Stimulated activated naive CD8-positive, alpha-beta T cell treated with anti-CD3 and anti-CD28 coated beads, Interleukin-15, Interleukin-2, amounts not matched to agents 100 ng/mL and 50 ng/mL, for 24 hours (primary cell): ENCODE measurements around the gene DNAH14.
"Not testable (repeated sequence)": the region's sequence is repeated elsewhere in the genome, so short reads cannot be mapped to it uniquely, and the experiment has no call there.

ENCODE experiments used
- H3K27ac Mint-ChIP-seq: one replicate; pipeline ENCODE4 v1.8.0; 2021; ENCODE audit warnings: mild to moderate bottlenecking, mixed read lengths
- H3K27me3 Mint-ChIP-seq: one replicate; pipeline ENCODE4 v1.8.0; 2021; ENCODE audit warnings: mixed read lengths
- H3K36me3 Mint-ChIP-seq: one replicate; pipeline ENCODE4 v1.8.0; 2021; ENCODE audit warnings: low read depth, mixed read lengths
- H3K4me1 Mint-ChIP-seq: one replicate; pipeline ENCODE4 v1.8.0; 2021; ENCODE audit warnings: low read depth, mixed read lengths
- H3K4me3 Mint-ChIP-seq: one replicate; pipeline ENCODE4 v1.8.0; 2021; ENCODE audit warnings: mild to moderate bottlenecking, mixed read lengths
- H3K9me3 Mint-ChIP-seq: one replicate; pipeline ENCODE4 v1.8.0; 2021; ENCODE audit warnings: mixed read lengths

The DNAH14 gene

GRCh38 chr1:225201447-225201846, 272.0 kb downstream of the DNAH14 start:
- H3K36me3 Mint-ChIP-seq, result no peaks in the 10 kb centered on the region
- H3K4me3 Mint-ChIP-seq, result no peak overlapping the region
- H3K4me1 Mint-ChIP-seq, result no peaks in the 10 kb centered on the region
- H3K27ac Mint-ChIP-seq, result no peak overlapping the region
- H3K9me3 Mint-ChIP-seq, result peaks cover 4% of the 10 kb centered on the region
- peaks cover 5% of the 10 kb centered on the region for H3K27me3 Mint-ChIP-seq

DNA sequence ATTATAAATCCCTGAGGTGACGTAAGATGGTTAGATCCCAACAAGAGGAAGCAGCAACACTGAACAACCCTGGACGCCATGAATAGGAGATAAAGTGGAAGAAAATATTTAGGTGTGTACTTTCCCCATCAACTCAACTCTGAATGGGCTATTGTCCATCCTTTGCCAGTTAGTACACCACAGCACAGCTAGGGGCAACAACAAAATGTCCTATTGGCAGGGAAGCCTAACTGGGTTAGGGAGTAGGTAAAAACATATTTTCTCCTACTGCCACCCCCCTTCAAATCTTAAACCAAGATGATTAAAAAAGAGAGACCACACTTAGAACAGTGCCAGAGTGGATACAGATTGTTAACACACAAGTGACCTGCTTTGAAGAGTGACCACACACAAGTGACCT, 278.3 kb downstream of the DNAH14 start:
- H3K27me3 Mint-ChIP-seq, result peaks cover 13% of the 10 kb centered on the region
- H3K27ac Mint-ChIP-seq, result no peak overlapping the region
- no peaks in the 10 kb centered on the region for H3K36me3 Mint-ChIP-seq
- H3K4me1 Mint-ChIP-seq, result no peaks in the 10 kb centered on the region
- H3K4me3 Mint-ChIP-seq, result no peak overlapping the region
- H3K9me3 Mint-ChIP-seq, result peaks cover 9% of the 10 kb centered on the region

DNA sequence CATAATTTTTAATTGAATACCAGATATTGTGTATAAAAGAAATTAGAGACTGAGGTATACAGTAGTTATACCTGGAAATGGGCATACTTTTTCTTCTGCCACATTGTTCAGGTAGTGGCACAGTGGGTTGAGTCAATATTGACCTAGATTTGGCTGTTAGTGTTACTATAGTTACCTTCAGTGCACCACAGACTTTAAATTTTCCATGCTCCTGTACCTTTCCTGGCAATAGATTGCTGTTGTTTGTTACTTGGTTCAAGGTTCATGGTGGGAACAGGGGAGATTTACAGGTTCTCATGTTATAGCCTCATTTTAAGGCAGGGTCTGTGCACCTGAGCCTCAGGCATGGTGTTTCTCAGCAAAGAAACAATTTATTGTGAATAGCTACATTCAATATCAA, 279.7 kb downstream of the DNAH14 start:
- Mint-ChIP-seq H3K27me3 (peaks cover 13% of the 10 kb centered on the region), H3K36me3 (no peaks in the 10 kb centered on the region), H3K4me1 (no peaks in the 10 kb centered on the region), H3K27ac (no peak overlapping the region), H3K9me3 (peaks cover 9% of the 10 kb centered on the region), H3K4me3 (no peak overlapping the region)

DNA sequence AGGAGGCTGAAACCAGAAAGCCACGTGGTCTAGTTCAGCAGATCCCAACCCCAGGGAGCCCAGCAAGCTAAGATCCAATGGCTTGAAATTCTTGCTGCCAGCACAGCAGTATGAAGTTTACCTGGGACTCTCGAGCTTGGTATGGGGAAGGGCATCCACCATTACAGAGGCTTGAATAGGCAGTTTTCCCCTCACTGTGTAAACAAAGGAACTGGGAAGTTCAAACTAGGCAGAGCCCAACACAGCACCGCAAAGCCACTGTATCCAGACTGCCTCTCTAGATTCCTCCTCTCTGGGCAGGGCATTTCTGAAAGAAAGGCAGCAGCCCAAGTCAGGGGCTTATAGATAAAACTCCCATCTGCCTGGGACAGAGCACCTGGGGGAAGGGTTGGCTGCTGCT, 280.7 kb downstream of the DNAH14 start:
- H3K27ac Mint-ChIP-seq, H3K4me3 Mint-ChIP-seq, H3K4me1 Mint-ChIP-seq, H3K9me3 Mint-ChIP-seq, H3K36me3 Mint-ChIP-seq, H3K27me3 Mint-ChIP-seq: not testable (repeated sequence)

- not testable (repeated sequence) for H3K36me3 Mint-ChIP-seq, H3K4me1 Mint-ChIP-seq, H3K27ac Mint-ChIP-seq, H3K27me3 Mint-ChIP-seq, H3K4me3 Mint-ChIP-seq, H3K9me3 Mint-ChIP-seq
These were observed 282.4 kb downstream of the DNAH14 start for GRCh38 chr1:225211694-225212442.

DNA sequence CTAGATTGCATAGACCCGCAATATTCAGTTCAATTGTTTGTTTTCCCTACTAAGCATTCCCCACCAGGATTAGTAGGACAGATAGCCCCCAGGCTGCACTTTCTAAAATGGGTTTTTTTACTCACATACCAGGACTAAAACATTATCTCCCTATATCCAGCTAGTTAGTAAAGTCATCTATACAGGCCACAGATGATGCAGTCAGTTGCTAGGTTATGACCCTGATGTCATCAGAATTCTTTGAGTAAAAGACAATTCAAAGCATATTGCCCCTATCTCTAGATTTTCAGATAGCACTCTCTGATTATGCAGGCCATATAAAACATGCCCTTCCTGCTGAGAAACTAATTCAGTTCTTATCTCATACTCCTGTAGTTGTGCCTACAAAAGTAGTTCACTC, 294.8 kb downstream of the DNAH14 start:
- H3K27me3 Mint-ChIP-seq, result peaks cover 5% of the 10 kb centered on the region
- no peak overlapping the region for H3K4me3 Mint-ChIP-seq
- H3K4me1 Mint-ChIP-seq, result no peaks in the 10 kb centered on the region
- no peak overlapping the region for H3K27ac Mint-ChIP-seq
- no peaks in the 10 kb centered on the region for H3K9me3 Mint-ChIP-seq
- no peaks in the 10 kb centered on the region for H3K36me3 Mint-ChIP-seq

DNA sequence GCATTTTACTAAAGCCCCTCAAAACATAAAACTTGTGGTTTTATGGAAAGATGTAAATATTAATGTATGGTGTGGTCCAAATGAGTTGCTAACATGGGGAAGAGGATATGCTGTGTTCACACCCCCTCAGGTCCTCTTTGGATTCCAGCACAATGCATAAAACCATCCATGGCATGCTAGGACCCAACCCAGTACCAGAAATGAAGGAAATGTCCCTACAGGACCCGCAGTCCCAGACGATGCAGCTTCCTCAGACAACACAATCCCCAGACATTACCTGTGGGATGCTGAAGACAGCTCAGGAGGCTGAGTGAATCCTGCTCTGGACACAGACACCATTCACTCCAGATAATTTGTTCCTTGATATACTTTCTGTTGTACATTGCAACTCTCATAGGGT, 296.2 kb downstream of the DNAH14 start:
- no peaks in the 10 kb centered on the region for H3K27me3 Mint-ChIP-seq
- H3K36me3 Mint-ChIP-seq, result no peaks in the 10 kb centered on the region
- H3K4me3 Mint-ChIP-seq, result no peak overlapping the region
- H3K9me3 Mint-ChIP-seq, result no peaks in the 10 kb centered on the region
- H3K4me1 Mint-ChIP-seq, result no peaks in the 10 kb centered on the region
- H3K27ac Mint-ChIP-seq, result no peak overlapping the region

DNA sequence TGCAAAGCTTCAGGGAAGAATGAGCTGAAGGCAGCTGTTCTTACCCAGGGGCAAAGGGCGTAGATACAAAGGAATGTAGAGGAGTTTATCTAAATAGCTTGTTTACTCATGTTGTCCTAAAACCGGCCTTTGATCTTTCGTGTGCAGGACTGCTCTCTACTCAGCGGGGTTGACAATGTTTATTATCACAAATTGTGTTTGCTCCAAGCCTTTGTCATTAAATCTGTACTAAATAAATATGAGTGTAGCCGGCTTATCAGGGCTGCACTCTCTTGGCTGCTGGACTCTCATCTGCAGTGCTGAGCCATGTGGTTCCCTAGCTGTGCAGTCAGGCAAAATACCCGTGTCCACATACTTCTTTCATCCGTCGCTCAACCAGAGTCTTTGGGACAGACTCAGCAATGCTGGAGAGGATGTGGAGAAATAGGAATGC, 299.4 kb downstream of the DNAH14 start:
- Mint-ChIP-seq H3K27ac (no peak overlapping the region), H3K9me3 (no peaks in the 10 kb centered on the region), H3K27me3 (no peaks in the 10 kb centered on the region), H3K4me3 (no peak overlapping the region), H3K36me3 (no peaks in the 10 kb centered on the region), H3K4me1 (no peaks in the 10 kb centered on the region)

GRCh38 chr1:225229429-225229828, 300.0 kb downstream of the DNAH14 start:
- not testable (repeated sequence) for H3K4me3 Mint-ChIP-seq, H3K9me3 Mint-ChIP-seq, H3K27ac Mint-ChIP-seq, H3K4me1 Mint-ChIP-seq, H3K27me3 Mint-ChIP-seq, H3K36me3 Mint-ChIP-seq

GRCh38 chr1:225230483-225230882, 301.0 kb downstream of the DNAH14 start:
- H3K36me3 Mint-ChIP-seq, result no peaks in the 10 kb centered on the region
- no peaks in the 10 kb centered on the region for H3K4me1 Mint-ChIP-seq
- H3K27me3 Mint-ChIP-seq, result no peaks in the 10 kb centered on the region
- H3K9me3 Mint-ChIP-seq, result no peaks in the 10 kb centered on the region
- no peak overlapping the region for H3K27ac Mint-ChIP-seq
- H3K4me3 Mint-ChIP-seq, result no peak overlapping the region

DNA sequence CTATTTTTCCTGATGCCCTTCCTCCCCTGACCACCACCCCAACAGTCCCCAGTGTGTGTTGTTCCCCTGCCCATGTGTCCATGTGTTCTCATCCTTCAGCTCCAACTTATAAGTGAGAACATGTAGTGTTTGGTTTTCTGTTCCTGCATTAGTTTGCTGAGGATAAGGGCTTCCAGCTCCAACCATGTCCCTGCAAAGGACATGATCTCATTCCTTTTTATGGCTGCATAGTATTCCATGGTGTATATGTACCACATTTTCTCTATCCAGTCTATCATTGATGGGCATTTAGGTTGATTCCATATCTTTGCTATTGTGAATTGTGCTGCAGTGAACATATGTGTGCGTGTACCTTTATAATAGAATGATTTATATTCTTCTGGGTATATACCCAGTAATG, 303.5 kb downstream of the DNAH14 start:
- not testable (repeated sequence) for H3K27ac Mint-ChIP-seq, H3K4me1 Mint-ChIP-seq, H3K4me3 Mint-ChIP-seq, H3K36me3 Mint-ChIP-seq
- H3K27me3 Mint-ChIP-seq, result peaks cover 16% of the 10 kb centered on the region
- H3K9me3 Mint-ChIP-seq, result peaks cover 19% of the 10 kb centered on the region

- no peak overlapping the region for H3K4me3 Mint-ChIP-seq
- no peaks in the 10 kb centered on the region for H3K36me3 Mint-ChIP-seq
- H3K9me3 Mint-ChIP-seq, result peaks cover 3% of the 10 kb centered on the region
- H3K27me3 Mint-ChIP-seq, result peaks cover 28% of the 10 kb centered on the region
- H3K4me1 Mint-ChIP-seq, result no peaks in the 10 kb centered on the region
- no peak overlapping the region for H3K27ac Mint-ChIP-seq
These were observed 313.1 kb downstream of the DNAH14 start for GRCh38 chr1:225242611-225243010.

DNA sequence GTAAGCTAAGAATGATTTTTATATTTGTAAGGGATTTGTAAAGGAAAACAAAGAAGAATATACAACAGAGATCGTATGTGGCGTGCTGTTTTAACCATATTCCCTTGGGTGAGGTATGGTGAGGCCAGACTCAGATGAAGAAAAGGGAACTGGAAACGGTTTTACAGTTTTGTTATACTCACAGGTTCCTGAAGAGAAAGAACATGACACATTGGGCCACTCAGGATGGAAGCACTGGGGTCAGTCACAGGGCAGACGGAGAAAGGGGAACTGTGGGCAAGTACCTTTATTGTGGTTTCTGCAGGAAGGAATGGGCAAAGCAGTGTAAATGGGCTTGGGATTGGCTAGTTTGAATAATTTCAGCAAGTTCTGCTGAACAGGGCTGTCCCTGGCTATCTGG, 321.0 kb downstream of the DNAH14 start:
- no peak overlapping the region for H3K4me3 Mint-ChIP-seq
- peaks cover 5% of the 10 kb centered on the region for H3K4me1 Mint-ChIP-seq
- H3K36me3 Mint-ChIP-seq, result no peaks in the 10 kb centered on the region
- no peak overlapping the region for H3K27ac Mint-ChIP-seq
- H3K27me3 Mint-ChIP-seq, result peaks cover 29% of the 10 kb centered on the region
- H3K9me3 Mint-ChIP-seq, result no peaks in the 10 kb centered on the region

GRCh38 chr1:225253173-225253572, 323.7 kb downstream of the DNAH14 start:
- Mint-ChIP-seq H3K4me3 (no peak overlapping the region), H3K27me3 (peaks cover 18% of the 10 kb centered on the region), H3K9me3 (no peaks in the 10 kb centered on the region), H3K27ac (no peak overlapping the region), H3K36me3 (no peaks in the 10 kb centered on the region), H3K4me1 (peaks cover 5% of the 10 kb centered on the region)

DNA sequence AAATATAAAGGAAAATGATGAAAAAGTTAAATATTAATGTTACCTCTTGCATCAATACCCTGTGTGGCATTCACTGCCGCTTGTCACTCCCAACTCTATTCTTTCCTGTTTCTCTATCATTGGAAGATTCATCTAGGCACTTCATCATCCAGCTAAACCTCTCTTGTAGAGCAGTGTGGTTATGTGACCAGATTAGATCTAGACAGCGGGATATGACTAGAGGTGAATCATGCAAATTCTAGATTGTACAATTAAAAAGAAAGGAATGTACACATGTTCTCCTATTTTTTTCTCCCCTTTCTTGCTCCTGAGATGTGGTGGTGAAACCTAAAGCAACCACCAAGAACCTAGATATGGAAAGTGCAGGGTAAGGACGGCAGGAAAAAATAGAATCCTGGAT, 324.3 kb downstream of the DNAH14 start:
- Mint-ChIP-seq H3K4me1 (peaks cover 5% of the 10 kb centered on the region), H3K27ac (no peak overlapping the region), H3K36me3 (no peaks in the 10 kb centered on the region), H3K27me3 (peaks cover 18% of the 10 kb centered on the region), H3K4me3 (no peak overlapping the region), H3K9me3 (no peaks in the 10 kb centered on the region)

DNA sequence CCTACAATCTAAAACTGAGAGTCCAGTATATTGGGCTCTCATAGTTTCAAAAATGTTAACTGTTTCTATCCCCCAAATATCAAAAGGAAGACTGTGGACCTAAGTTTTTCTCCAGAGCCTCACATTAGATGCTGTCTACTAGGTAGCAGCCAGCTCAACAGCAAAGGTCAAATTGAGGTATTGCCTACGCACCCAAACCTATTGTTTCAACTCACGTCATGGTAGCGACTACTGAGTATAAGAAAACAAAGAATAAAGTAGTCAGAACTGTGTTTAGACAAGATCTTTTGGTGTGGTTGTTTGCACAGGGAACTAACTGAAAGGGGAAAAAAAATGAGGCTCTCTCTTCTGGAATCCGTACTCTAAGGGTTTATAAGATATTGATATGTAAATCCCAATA, 325.2 kb downstream of the DNAH14 start:
- H3K9me3 Mint-ChIP-seq, result no peaks in the 10 kb centered on the region
- peaks cover 14% of the 10 kb centered on the region for H3K27me3 Mint-ChIP-seq

More for the DNA sequence above, 325.2 kb downstream of the DNAH14 start:
- H3K4me3 Mint-ChIP-seq, result no peak overlapping the region
- H3K27ac Mint-ChIP-seq, result no peak overlapping the region
- H3K4me1 Mint-ChIP-seq, result peaks cover 5% of the 10 kb centered on the region
- no peaks in the 10 kb centered on the region for H3K36me3 Mint-ChIP-seq
